HFF-Myc (cell line): ENCODE data around the gene CCDC88B.
"Not testable (repeated sequence)": the region's sequence is repeated elsewhere in the genome, so short reads cannot be mapped to it uniquely, and the experiment has no call there.

Experiments used
- DNase-seq: peaks from one replicate; pipeline ENCODE4 v3.0.0-alpha.2; 2011; ENCODE audit warnings: low read depth; ENCODE audit errors: extremely low read depth
- H3K4me3 ChIP-seq: replicated peaks from 2 replicates; pipeline ENCODE4 v1.5.1; 2011; ENCODE audit warnings: low read depth, mild to moderate bottlenecking, control low read depth, low read length
- TF ChIP-seq, protein P1 (sequence below): IDR thresholded peaks from 2 replicates; pipeline ENCODE4 v1.5.1; 2012; ENCODE audit warnings: mild to moderate bottlenecking, low read depth, low read length, control low read depth; ENCODE audit errors: missing control alignments

CCDC88B gene

DNA sequence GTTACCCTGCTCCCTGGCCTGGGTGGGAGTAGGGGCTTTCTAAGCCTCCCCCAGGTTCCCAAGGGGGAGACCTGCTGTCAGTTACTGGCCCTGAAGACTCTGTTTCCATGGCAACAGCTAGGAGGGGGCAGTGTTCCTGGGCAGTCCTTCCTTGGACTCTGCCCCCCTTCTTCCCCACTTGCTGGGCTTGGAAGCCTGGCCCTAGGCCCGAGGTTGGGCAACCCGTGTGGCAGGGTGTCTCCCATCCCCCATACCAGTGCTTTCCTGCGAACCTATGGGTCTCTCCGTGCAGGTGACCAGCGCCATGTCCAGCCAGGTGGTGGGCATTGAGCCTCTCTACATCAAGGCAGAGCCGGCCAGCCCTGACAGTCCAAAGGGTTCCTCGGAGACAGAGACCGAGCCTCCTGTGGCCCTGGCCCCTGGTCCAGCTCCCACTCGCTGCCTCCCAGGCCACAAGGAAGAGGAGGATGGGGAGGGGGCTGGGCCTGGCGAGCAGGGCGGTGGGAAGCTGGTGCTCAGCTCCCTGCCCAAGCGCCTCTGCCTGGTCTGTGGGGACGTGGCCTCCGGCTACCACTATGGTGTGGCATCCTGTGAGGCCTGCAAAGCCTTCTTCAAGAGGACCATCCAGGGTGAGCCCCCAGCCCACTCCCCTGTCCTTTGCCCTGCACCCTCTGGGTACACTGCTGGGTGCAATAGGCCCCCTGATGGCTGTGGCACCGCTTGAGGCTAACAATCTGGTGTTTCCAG is 33.0 kb upstream of the CCDC88B start:
- peak overlapping the region; percentile 79 for H3K4me3 ChIP-seq
- TF ChIP-seq, protein P1, sequence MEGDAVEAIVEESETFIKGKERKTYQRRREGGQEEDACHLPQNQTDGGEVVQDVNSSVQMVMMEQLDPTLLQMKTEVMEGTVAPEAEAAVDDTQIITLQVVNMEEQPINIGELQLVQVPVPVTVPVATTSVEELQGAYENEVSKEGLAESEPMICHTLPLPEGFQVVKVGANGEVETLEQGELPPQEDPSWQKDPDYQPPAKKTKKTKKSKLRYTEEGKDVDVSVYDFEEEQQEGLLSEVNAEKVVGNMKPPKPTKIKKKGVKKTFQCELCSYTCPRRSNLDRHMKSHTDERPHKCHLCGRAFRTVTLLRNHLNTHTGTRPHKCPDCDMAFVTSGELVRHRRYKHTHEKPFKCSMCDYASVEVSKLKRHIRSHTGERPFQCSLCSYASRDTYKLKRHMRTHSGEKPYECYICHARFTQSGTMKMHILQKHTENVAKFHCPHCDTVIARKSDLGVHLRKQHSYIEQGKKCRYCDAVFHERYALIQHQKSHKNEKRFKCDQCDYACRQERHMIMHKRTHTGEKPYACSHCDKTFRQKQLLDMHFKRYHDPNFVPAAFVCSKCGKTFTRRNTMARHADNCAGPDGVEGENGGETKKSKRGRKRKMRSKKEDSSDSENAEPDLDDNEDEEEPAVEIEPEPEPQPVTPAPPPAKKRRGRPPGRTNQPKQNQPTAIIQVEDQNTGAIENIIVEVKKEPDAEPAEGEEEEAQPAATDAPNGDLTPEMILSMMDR, result no peak
- no peak for DNase-seq

DNA sequence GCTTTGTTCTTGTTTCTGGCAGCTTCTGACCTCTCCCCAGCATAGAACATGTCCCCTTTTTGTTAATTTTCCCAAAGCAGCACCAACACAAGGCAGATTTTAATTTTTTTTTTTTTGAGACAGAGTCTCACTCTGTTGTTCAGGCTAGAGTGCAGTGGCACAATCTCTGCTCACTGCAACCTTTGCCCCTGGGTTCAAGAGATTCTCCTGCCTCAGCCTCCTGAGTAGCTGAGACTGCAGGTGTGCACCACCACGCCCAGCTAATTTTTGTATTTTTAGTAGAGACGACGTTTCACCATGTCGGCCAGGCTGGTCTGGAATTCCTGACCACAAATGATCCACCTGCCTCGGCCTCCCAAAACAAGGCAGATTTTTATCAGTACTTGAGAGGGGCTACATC is 32.2 kb upstream of the CCDC88B start:
- H3K4me3 ChIP-seq, DNase-seq: not testable (repeated sequence)

DNA sequence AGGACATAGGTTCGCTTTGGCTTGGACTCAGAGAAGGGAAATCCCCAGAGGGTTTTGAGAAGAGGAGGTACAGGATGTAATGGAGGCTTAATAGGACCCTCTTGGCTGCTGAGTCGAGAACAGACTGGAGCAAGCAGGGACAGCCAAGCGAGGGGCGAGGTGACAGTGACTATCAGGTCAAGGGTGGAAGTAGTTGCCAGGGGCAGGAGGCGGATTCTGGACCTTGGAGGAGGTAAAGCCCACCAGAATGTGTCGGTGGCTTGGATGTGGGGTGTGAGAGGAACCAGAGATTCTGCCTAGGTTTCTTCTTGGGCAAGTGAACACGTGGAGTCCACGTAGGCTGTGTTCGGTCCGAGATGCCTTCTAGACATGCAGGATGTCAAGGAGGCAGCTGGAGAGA is 27.1 kb upstream of the CCDC88B start:
- TF ChIP-seq, protein P1, result no peak
- H3K4me3 ChIP-seq, result no peak overlapping the region
- DNase-seq, result no peak

DNA sequence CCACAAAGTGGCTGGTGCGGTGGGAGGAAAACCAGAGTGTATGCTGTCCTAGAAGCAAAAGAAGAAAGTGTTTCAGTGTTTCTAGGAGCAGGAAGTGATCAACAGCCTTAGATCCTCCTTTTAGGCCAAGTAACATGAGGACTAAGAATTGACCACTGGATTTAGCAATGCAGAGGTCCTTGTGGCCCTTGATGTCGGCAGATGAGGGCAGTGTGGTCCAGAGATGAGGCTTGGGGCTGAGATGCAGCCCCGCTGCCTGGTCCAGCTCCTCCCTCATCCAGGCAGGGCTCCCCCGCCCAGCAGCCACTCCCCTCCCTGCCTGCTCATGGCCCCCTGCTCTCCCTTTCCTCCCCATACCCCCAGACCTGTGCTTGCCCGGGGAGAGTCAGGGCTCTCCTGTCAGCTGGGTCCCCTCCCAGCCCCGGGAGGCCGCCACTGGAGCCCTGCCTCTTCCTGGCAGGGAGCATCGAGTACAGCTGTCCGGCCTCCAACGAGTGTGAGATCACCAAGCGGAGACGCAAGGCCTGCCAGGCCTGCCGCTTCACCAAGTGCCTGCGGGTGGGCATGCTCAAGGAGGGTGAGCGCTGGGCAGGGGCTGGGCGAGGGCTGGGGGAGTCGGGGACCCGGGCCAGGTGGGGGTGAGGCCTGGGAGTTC is 26.4 kb upstream of the CCDC88B start:
- no peak for DNase-seq
- no peak overlapping the region for H3K4me3 ChIP-seq
- TF ChIP-seq, protein P1, result no peak

DNA sequence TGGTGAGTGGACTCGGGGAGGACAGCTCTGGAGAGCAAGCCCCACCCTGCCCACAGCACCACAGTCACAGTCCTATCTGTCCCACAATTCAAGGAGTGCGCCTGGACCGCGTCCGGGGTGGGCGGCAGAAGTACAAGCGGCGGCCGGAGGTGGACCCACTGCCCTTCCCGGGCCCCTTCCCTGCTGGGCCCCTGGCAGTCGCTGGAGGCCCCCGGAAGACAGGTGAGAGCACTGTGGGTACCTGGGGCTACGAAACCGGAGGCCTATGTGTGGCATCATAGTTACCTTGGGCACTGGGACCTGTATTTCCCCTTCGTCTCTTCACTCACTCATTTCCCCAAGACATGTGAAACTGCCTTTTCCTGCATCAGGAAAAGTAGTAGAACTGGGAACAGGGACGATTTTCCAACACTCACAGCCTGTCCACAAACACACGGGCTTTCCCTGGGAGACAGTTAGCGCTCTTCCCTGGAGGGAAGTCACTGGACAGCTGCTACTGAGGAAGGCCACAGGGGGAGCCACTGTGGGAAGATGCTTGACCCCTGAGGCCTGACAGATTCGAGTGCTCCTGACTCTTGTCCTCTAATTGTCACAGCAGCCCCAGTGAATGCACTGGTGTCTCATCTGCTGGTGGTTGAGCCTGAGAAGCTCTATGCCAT is 25.7 kb upstream of the CCDC88B start:
- H3K4me3 ChIP-seq, result no peak overlapping the region
- no peak for DNase-seq
- TF ChIP-seq, protein P1, result peak; percentile 30

DNA sequence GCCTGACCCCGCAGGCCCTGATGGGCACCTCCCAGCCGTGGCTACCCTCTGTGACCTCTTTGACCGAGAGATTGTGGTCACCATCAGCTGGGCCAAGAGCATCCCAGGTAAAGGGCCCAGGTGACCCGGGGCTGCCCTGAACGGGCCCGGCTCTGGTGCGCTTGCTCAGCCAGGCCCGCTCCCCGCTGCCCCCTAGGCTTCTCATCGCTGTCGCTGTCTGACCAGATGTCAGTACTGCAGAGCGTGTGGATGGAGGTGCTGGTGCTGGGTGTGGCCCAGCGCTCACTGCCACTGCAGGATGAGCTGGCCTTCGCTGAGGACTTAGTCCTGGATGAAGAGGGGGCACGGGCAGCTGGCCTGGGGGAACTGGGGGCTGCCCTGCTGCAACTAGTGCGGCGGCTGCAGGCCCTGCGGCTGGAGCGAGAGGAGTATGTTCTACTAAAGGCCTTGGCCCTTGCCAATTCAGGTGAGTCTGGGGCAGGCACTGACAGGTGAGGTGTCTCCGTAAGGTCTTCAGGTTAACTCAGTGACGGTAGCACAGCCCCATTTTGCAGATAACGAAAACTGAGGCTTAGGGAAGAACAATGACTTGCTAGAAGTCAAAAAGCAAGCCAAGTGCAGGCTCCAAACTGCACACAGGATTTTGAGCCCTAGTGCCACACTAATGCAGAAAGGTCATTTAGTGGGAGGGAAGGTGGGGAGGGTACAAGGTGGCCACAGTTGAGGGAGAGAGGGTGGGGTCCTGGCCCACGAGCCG is 25.0 kb upstream of the CCDC88B start:
- no peak overlapping the region for H3K4me3 ChIP-seq
- DNase-seq, result no peak
- TF ChIP-seq, protein P1, result no peak

DNA sequence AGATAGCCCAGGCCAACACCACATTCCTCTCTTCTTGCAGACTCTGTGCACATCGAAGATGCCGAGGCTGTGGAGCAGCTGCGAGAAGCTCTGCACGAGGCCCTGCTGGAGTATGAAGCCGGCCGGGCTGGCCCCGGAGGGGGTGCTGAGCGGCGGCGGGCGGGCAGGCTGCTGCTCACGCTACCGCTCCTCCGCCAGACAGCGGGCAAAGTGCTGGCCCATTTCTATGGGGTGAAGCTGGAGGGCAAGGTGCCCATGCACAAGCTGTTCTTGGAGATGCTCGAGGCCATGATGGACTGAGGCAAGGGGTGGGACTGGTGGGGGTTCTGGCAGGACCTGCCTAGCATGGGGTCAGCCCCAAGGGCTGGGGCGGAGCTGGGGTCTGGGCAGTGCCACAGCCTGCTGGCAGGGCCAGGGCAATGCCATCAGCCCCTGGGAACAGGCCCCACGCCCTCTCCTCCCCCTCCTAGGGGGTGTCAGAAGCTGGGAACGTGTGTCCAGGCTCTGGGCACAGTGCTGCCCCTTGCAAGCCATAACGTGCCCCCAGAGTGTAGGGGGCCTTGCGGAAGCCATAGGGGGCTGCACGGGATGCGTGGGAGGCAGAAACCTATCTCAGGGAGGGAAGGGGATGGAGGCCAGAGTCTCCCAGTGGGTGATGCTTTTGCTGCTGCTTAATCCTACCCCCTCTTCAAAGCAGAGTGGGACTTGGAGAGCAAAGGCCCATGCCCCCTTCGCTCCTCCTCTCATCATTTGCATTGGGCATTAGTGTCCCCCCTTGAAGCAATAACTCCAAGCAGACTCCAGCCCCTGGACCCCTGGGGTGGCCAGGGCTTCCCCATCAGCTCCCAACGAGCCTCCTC is 24.1 kb upstream of the CCDC88B start:
- DNase-seq, result not testable (repeated sequence)
- peak overlapping the region; percentile 92 for H3K4me3 ChIP-seq
